GM10248 (cell line): Measurements from ENCODE around the gene EFCAB6.

Source experiments
- CTCF ChIA-PET: fragments of 300-600 bp; sonication (Branson Sonifier 250); formaldehyde crosslinking; extraction: SDS; loops from one replicate; lab custom pipeline; 2021; ENCODE audit warnings: antibody characterized with exemption; lab: Yijun Ruan, JAX
- POLR2A ChIA-PET: fragments of 350-650 bp; sonication (Branson Sonifier 250); formaldehyde crosslinking; extraction: SDS; loops from one replicate; lab custom pipeline; 2020; ENCODE audit warnings: antibody characterized with exemption; lab: Yijun Ruan, JAX
- DNase-seq: peaks from one replicate; pipeline ENCODE4 v3.0.0; 2012; ENCODE audit errors: extremely low spot score
- TF ChIP-seq, protein P1 (sequence below): IDR thresholded peaks from 2 replicates; pipeline ENCODE4 v1.5.1; 2012; ENCODE audit warnings: mild to moderate bottlenecking, low read depth; ENCODE audit errors: extremely low read depth, missing control alignments, control extremely low read depth

EFCAB6 gene

DNA sequence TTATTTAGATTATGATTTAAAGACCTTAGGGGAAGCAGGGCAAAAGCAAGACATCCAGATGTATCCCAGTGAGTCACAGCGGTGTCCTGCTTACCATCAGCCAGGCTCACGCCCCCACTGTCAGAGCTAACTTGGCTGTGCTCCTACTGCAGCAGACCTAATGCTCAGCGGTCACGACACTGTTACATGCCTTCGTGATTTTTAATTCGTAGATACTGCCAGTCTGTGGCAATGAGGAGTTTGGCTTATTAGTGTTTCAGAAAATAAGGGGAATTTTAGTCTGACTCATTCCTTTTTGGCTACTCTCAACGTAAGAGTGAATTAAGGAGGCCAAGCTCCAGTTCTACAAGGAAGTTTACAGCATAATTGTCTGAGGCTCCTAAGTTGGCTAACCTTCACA lies 22.7 kb downstream of the EFCAB6 start:
- ChIA-PET POLR2A (no interaction called here), CTCF (no interaction called here)
- no peak for DNase-seq

DNA sequence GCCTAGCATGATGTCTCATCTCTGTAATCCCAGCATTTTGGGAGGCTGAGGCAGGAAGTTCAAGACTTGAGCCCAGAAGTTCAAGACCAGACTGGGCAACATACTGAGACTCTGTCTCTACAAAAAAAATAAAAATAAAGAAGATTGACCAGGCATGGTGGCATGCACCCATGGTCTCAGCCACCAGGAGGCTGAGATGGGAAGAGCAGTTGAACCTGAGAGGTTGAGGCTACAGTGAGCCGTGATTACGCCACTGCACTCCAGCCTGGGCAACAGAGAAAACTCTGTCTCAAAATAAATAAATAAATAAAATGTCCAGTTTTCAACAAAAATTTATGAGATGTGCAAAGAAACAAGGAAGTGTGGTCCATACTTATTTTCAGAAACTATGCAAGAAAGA lies 28.3 kb downstream of the EFCAB6 start:
- TF ChIP-seq, protein P1, sequence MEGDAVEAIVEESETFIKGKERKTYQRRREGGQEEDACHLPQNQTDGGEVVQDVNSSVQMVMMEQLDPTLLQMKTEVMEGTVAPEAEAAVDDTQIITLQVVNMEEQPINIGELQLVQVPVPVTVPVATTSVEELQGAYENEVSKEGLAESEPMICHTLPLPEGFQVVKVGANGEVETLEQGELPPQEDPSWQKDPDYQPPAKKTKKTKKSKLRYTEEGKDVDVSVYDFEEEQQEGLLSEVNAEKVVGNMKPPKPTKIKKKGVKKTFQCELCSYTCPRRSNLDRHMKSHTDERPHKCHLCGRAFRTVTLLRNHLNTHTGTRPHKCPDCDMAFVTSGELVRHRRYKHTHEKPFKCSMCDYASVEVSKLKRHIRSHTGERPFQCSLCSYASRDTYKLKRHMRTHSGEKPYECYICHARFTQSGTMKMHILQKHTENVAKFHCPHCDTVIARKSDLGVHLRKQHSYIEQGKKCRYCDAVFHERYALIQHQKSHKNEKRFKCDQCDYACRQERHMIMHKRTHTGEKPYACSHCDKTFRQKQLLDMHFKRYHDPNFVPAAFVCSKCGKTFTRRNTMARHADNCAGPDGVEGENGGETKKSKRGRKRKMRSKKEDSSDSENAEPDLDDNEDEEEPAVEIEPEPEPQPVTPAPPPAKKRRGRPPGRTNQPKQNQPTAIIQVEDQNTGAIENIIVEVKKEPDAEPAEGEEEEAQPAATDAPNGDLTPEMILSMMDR, result no peak
- CTCF ChIA-PET, result no interaction called here
- DNase-seq, result no peak
- POLR2A ChIA-PET, result no interaction called here

More for the DNA sequence above, 22.7 kb downstream of the EFCAB6 start:
- TF ChIP-seq, protein P1, result no peak

DNA sequence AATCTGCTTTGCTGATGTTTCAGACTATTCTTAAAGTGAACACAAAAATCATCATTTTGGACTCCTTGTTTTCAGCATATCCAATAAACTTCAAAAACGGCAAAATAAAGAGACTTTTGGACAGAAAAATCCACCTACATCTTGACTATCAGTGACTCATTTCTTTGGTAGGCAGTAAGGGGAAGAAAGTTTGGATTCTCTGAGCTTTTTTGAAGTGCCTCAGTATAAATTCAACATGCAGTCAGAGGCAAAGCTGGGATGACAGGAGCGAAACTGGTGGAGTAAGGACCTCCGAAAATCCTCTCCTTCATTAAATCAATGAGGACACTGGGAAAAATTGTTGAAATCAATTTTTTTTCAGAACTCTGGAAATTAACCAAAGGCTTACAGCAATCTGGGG lies 29.7 kb downstream of the EFCAB6 start:
- DNase-seq, result no peak
- TF ChIP-seq, protein P1, result no peak
- ChIA-PET CTCF (no interaction called here), POLR2A (no interaction called here)

DNA sequence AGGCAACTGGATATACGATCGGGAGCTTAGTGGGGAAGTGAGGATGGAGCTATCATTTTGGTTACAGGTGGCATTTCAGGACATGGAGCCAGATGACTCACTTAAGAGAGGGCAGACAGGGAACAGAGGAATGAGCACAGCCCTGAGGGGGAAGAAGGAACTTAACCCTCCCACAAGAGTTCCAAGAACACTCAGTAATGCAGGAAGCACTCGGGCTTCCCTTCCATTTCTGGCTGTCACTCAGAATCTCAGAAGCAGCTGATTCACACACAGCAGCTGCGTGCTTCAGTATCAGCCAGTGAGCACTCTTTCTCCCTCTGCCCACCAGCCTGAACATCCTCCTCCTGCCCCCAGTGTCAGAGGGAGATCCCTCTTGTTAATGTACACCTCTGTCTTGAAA lies 34.8 kb downstream of the EFCAB6 start:
- ChIA-PET CTCF (interaction anchor here (1.0 kb wide), 1 partner anchor 19 kb away, joined by 4 read pairs; no protein-coding TSS in a partner anchor), POLR2A (no interaction called here)
- TF ChIP-seq, protein P1, result no peak
- no peak for DNase-seq

DNA sequence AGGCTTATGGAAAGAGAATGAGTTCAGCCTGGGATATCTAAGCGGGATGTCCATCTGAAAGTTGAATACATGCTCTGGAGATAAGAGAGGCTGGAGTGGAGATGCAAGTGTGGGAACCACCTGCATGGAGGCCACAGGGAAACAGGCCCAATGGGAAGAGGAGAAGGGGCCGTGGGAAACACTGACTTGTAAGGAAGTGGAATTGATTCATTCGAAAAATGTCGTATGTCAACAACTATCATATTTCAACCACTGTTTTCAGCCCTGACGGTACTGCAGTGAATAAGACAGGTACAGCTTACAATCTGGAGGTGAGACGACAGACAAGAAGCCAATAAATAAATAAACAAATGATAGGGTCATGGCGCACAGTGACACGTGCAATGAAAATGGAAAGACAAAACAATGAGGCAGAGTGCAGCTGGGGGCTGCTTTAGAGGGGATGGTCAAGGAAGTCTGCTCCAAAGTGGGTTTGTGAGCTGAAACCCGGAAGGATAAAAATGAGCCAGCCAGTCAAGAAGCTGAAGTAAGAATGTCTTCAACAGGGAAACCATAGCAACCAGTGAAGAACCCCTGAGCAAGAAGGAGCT lies 35.9 kb downstream of the EFCAB6 start:
- TF ChIP-seq, protein P1, result no peak
- ChIA-PET POLR2A (no interaction called here), CTCF (interaction anchor here (1.1 kb wide), 1 partner anchor 23 kb away, joined by 3 read pairs; no protein-coding TSS in a partner anchor)
- no peak for DNase-seq

DNA sequence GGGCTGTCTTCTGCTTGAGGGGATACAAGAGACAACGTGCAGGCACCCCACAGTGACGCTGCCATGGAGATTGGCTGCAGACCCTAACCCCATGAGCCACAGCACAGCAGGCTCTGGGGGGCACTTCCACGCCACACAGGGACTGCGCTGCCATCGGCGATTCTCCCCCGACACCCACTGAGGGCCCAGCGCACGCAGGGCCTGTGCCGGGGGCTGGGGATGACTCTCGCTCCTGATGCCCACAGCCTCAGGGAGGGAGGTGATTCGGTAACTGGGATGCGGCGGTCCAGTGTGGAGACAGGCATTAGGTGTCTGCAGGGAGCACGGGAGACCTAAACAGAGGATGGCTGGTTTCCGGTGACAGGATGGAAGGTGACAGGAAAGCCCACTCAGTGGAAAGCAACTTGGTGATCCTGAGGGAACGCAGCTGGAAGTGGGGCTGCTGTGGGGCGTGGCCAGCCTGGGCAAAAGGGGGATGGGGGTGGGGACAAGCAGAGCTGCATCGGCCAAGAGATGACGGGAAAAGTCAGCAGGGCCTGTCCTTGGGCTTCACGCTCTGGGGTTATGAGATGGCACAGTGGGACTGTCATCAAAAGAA lies 37.7 kb downstream of the EFCAB6 start:
- no peak for DNase-seq
- ChIA-PET POLR2A (no interaction called here), CTCF (no interaction called here)
- TF ChIP-seq, protein P1, result no peak
